ENCODE data around the gene SPATS2L. TPM values are rescaled to one million over a fixed set of nuclear protein-coding genes. Genes with fewer than 3 reads are reported as not detected.

Gene SPATS2L
- total RNA-seq, 1 donor from 2014 or later = 42.9 TPM

DNA sequence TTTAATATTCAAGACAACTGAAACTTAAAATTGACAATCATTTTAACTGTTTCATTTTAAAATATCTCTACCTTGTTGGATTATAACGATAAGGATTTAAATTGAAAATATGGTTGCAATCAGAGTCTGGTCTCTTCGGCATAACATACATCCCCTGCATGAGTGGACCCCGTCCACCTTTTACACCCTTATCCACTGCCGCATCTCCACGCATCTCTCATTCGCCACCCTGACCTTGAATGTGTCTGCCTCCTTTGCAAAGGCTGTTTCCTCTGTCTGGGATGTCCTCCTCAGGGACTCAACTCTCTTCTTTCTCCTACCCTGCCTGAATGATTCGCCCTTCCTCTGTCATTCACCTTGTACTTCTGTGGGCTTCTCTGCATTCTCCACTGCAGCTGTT, 87.6 kb downstream of the SPATS2L start:
- Mint-ChIP-seq H3K4me1 (peaks cover 7% of the 10 kb centered on the region), H3K9me3 (peaks cover 9% of the 10 kb centered on the region), H3K4me3 (no peak overlapping the region), H3K36me3 (ENCODE audit: low read depth) (peaks cover 44% of the 10 kb centered on the region), H3K27ac (no peak overlapping the region), H3K27me3 (no peaks in the 10 kb centered on the region)
- DNase-seq = no peak
- intact Hi-C loops (cut with micrococcal nuclease) = no loop called here

DNA sequence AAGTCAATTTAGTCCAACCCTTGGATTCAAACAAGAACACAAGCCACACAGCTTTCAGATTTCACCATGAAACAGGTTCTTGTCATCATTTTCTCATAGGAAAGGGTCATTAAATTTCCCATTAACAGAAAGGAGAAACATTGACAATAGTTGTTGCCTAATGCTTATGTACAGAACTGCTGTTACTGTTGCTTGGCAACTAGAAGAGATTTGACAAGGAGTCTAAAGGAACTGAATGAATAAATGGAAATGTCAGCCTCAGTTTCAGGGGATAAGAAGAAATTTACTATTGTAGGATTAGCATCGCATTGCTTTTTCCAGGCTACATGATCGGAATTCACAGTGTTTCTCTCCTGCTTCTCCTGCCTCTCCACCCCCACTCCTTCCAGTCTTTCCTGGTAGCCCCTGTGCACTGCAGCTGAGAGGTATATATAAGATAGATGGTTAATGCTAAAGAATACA, 90.3 kb downstream of the SPATS2L start:
- no peaks in the 10 kb centered on the region for H3K27me3 Mint-ChIP-seq
- no peak overlapping the region for H3K4me3 Mint-ChIP-seq
- no peak for DNase-seq
- intact Hi-C loops (cut with micrococcal nuclease) = no loop called here
- peaks cover 25% of the 10 kb centered on the region for H3K36me3 Mint-ChIP-seq (ENCODE audit: low read depth)
- H3K4me1 Mint-ChIP-seq = peaks cover 11% of the 10 kb centered on the region
- H3K9me3 Mint-ChIP-seq = no peaks in the 10 kb centered on the region
- H3K27ac Mint-ChIP-seq = no peak overlapping the region

DNA sequence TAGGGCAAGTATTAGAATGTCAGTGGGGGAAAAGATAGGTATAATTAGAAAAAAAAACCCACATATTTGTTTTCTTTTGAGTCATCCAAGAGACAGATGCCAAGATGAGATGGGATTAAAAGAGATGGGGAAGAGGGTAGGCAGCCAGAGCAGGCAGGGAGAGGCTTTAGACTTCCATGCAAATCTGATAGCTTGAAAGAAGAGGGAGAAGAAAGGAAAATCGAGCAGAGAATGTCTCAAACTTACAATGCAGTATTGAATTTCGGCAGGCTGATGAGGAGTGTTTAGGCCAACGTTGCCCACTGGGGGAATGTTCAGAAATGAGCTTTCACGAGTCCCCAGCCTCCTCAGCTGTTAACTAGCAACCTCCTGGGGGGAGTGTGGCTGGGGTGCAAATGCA, 91.3 kb downstream of the SPATS2L start:
- peaks cover 24% of the 10 kb centered on the region for H3K36me3 Mint-ChIP-seq (ENCODE audit: low read depth)

DNA sequence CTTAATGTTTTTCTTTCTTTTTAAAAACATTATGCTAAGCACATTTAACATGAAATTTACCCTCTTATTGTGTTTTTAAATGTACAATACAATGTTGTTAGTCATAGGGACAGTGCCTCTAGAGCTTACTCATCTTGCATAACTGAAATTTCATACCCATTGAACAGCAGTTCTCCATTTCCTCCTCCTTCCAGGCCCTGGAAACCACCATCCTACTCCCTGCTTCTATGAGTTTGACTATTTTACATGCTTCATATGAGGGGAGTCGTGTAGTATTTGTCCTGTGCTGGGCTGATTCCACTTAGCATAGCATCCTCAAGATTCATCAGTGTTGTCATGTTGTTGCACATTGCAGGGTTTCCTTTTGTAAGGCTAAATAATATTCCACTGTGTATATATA, 92.6 kb downstream of the SPATS2L start:
- Mint-ChIP-seq H3K4me3 (no peak overlapping the region), H3K27me3 (no peaks in the 10 kb centered on the region), H3K4me1 (peaks cover 16% of the 10 kb centered on the region), H3K9me3 (no peaks in the 10 kb centered on the region), H3K27ac (no peak overlapping the region), H3K36me3 (ENCODE audit: low read depth) (peaks cover 27% of the 10 kb centered on the region)
- intact Hi-C loops (cut with micrococcal nuclease) = no loop called here
- no peak for DNase-seq

More for the DNA sequence above, 91.3 kb downstream of the SPATS2L start:
- no peaks in the 10 kb centered on the region for H3K9me3 Mint-ChIP-seq
- DNase-seq = no peak
- H3K27me3 Mint-ChIP-seq = no peaks in the 10 kb centered on the region
- H3K4me3 Mint-ChIP-seq = no peak overlapping the region
- intact Hi-C loops (cut with micrococcal nuclease) = no loop called here
- H3K27ac Mint-ChIP-seq = no peak overlapping the region
- peaks cover 11% of the 10 kb centered on the region for H3K4me1 Mint-ChIP-seq

DNA sequence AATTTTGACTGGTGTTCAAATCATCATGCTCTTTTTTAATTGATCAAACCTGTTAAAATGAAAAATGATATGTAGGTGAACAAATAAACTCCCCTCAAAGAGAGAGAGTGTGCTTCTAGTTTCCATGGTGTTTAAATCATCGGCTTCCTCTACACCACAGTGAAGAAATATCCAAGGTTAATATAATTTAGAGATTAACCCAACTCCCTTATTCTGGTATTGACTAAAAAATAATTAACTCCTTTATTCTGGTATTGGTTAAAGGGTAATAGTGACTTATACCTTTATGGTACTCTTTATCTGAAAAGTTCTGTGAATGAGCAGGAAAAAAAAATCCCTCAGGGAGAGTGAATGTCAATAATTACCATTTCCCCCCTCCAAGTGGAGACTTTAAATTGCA, 93.1 kb downstream of the SPATS2L start:
- Mint-ChIP-seq H3K27ac (no peak overlapping the region), H3K9me3 (no peaks in the 10 kb centered on the region), H3K4me1 (peaks cover 20% of the 10 kb centered on the region), H3K27me3 (no peaks in the 10 kb centered on the region), H3K36me3 (ENCODE audit: low read depth) (peaks cover 25% of the 10 kb centered on the region), H3K4me3 (no peak overlapping the region)
- intact Hi-C loops (cut with micrococcal nuclease) = no loop called here
- no peak for DNase-seq

DNA sequence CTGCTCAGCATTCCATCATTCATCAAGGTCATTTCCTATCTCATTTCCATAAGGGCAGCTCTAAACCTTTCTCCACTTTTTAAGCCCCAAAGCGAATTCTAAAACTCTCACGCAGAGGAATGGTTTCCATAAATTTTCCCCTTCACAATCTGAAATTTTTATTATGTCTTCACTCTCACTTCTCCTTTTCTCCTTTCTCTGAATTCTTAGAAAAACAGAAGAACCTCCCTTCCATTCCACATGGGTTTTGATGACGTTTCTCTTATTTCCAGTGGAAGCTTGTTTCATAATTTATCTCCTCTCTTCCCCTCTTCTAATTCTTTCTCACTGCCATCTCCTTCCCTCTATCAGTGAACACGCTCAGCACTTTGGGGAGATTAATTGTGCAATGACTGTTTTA, 97.3 kb downstream of the SPATS2L start:
- peaks cover 30% of the 10 kb centered on the region for H3K36me3 Mint-ChIP-seq (ENCODE audit: low read depth)
- H3K9me3 Mint-ChIP-seq = peaks cover 4% of the 10 kb centered on the region
- intact Hi-C loops (cut with micrococcal nuclease) = no loop called here
- no peak overlapping the region for H3K27ac Mint-ChIP-seq
- H3K4me3 Mint-ChIP-seq = no peak overlapping the region
- peaks cover 40% of the 10 kb centered on the region for H3K4me1 Mint-ChIP-seq
- DNase-seq = no peak
- no peaks in the 10 kb centered on the region for H3K27me3 Mint-ChIP-seq

DNA sequence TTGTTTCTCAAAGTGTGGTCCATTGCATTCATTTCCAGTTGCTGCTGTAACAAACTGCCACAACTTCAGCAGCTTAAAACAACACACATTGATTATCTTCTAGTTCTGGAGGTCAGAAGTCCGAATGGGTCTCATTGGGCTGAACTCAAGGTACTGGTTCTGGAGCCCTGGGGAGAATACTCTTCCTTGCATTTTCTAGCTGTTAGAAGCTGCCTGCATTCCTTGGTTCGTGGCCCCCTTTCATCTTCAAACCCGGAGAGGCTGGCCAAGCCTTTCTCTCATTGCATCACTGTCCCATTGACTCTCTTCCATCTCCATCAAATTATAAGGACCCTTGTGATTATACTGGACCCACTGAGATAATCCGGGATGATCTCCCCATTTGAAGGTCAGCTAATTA, 98.1 kb downstream of the SPATS2L start:
- Mint-ChIP-seq H3K9me3 (peaks cover 4% of the 10 kb centered on the region), H3K36me3 (ENCODE audit: low read depth) (peaks cover 28% of the 10 kb centered on the region), H3K27me3 (no peaks in the 10 kb centered on the region), H3K27ac (no peak overlapping the region), H3K4me3 (no peak overlapping the region), H3K4me1 (peaks cover 42% of the 10 kb centered on the region)
- no peak for DNase-seq
- intact Hi-C loops (cut with micrococcal nuclease) = loop anchor here (5.0 kb wide), 1 partner anchor 123 kb away; the partner anchor contains the start of gene SGO2

DNA sequence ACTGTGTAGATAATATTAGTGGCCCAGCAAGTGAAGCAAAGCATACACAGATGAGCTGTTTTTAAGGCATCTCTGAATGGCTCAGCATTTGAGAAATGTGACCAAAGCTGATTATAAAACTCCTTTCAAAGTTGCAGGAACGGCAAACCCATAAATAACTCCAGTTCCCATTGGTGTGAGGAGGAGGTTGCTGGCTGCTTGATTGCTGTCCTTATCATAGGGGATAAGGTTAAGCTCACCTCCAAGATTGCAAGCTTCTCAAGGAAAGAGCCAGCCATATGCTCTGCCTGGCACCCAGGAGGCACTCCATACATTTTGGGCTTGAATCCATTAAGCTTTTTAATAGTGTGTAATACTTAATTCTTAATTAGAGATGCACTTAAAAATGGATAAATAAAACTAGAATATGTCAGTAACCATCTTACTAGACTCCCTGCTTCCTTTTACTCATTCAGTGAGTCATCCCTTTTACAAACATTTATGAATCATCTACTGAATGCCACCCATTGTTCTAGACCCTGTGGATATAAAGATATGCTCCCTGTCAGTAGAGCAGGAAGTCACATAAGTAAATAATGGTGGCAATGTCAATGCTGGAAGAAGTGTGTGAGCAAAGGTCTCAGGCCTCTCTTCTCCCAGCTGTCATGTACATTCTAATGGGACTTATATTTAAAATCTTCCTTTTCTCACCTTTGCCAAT, 99.3 kb downstream of the SPATS2L start:
- peaks cover 47% of the 10 kb centered on the region for H3K4me1 Mint-ChIP-seq
- peaks cover 30% of the 10 kb centered on the region for H3K36me3 Mint-ChIP-seq (ENCODE audit: low read depth)

DNA sequence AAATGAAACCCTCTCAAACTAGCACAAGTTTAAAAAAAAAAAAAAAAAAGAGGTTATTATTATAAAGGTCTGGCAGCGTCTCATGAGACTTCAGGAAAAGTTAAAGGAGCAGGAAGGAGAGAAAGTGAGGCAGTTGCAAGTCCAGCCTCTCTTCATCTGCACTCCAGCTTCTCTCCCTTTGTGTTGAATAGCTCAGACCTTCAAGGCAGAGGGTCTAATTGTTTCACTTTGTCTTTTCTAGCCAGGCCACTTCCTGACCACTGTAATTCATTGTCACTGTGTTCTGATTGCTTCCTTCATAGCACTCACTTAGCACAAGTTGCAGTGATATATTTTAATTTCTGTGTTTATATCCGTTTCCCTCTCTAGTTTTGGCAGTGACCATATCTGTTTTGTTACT, 99.9 kb downstream of the SPATS2L start:
- intact Hi-C loops (cut with micrococcal nuclease) = loop anchor here (1.0 to 5.0 kb wide), 4 partner anchors 32 to 121 kb away; partner anchors contain the start of genes SGO2 and SPATS2L
- Mint-ChIP-seq H3K9me3 (peaks cover 4% of the 10 kb centered on the region), H3K27me3 (no peaks in the 10 kb centered on the region), H3K4me3 (peak overlapping the region; percentile 45), H3K36me3 (ENCODE audit: low read depth) (peaks cover 29% of the 10 kb centered on the region), H3K27ac (peak overlapping the region; percentile 68), H3K4me1 (peaks cover 48% of the 10 kb centered on the region)
- DNase-seq = no peak

More for the DNA sequence above, 99.3 kb downstream of the SPATS2L start:
- DNase-seq = no peak
- intact Hi-C loops (cut with micrococcal nuclease) = loop anchor here (1.0 to 5.0 kb wide), 4 partner anchors 31 to 122 kb away; partner anchors contain the start of genes SGO2 and SPATS2L
- Mint-ChIP-seq H3K9me3 (peaks cover 4% of the 10 kb centered on the region), H3K4me3 (peak overlapping the region; percentile 38), H3K27ac (peak overlapping the region; percentile 68), H3K27me3 (no peaks in the 10 kb centered on the region)

DNA sequence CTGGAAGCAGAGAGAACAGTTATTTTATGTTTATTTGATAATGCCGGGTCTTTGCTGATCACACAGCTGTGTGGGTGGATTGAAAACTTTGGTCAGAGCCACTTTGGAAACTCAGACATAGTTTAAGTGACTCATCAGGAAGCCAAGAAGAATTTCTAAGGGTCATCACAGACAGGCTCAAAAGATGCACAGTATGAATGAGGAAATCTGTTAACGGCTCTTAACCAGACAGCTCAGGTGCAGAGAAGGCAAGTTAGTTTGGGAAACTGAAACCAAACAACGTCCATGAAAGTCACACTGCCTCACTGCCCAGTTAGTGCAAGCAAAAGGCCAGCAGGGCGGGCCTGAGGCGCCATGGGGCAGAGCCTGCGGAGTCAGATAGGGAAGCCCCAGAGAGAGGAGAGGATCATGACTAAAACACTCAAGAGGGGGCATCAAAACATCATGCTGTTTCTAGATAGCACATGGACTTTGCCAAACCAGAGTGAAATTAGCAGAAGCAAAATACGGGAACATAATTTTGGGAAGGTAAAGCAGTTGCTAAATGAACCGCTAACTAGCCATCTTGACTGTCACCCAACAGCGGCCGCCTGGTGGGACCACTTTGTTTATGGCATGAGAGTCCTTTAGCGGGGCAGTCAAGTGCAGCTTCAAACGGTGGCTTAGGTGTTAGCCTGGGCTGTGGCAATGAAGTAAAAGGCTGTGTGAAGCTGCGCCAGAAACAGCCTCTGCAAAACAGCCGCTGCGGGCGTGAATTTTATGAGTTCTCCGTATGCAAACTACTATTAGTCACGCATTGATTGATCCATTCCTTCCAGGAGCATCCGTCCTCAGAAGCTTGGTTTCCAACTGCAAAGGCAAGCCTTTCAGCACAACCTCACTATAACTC, 102.2 kb downstream of the SPATS2L start:
- peaks cover 4% of the 10 kb centered on the region for H3K9me3 Mint-ChIP-seq
- H3K36me3 Mint-ChIP-seq (ENCODE audit: low read depth) = peaks cover 17% of the 10 kb centered on the region
- peak overlapping the region; percentile 73 for H3K4me3 Mint-ChIP-seq
- intact Hi-C loops (cut with micrococcal nuclease) = loop anchor here (5.0 kb wide), 1 partner anchor 119 kb away; the partner anchor contains the start of gene SGO2
- peaks cover 45% of the 10 kb centered on the region for H3K4me1 Mint-ChIP-seq
- H3K27me3 Mint-ChIP-seq = no peaks in the 10 kb centered on the region
- peak overlapping the region; percentile 81 for H3K27ac Mint-ChIP-seq
- DNase-seq = peak; percentile 71

DNA sequence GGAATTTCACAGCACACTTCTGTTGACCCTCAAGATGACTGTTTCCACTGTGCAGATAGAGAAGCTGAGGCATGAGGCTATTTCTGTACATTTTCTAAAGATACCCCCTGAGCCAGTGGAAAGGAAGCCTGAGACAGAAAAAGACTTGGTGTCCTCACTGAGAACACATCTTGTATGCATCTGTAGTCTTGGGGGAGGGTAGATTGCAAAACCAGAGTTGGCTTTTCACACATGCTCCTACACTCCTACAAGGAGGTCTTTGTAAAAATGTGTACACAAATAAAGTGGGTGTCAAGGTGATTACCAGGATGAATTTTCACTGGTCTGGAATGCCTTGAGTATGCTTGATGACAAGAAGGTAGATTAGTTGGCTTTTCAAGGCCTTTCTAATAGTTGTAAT, 105.3 kb downstream of the SPATS2L start:
- no peak overlapping the region for H3K27ac Mint-ChIP-seq
- H3K27me3 Mint-ChIP-seq = no peaks in the 10 kb centered on the region
- peaks cover 13% of the 10 kb centered on the region for H3K36me3 Mint-ChIP-seq (ENCODE audit: low read depth)
- H3K4me3 Mint-ChIP-seq = no peak overlapping the region
- intact Hi-C loops (cut with micrococcal nuclease) = no loop called here
- peaks cover 31% of the 10 kb centered on the region for H3K4me1 Mint-ChIP-seq
- no peak for DNase-seq
- H3K9me3 Mint-ChIP-seq = no peaks in the 10 kb centered on the region

DNA sequence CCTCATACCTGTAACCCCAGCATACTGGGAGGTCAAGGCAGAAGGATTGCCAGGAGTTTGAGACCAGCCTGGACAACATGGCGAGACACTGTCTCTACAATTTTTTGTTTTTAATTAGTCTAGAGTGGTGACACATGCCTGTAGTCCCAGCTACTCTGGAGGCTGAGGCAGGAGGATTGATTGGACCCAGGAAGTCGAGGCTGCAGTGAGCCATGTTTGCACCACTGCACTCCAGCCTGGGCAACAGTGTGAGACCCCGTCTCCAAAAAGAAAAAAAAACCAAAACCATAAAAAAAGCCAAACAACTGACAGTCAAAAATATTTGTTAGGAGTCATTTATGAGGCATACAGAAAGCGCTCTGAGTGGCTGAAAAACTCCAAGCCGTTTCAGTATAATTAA, 107.9 kb downstream of the SPATS2L start:
- Mint-ChIP-seq H3K27me3 (no peaks in the 10 kb centered on the region), H3K27ac (no peak overlapping the region), H3K36me3 (ENCODE audit: low read depth) (peaks cover 22% of the 10 kb centered on the region), H3K4me3 (no peak overlapping the region), H3K4me1 (peaks cover 11% of the 10 kb centered on the region), H3K9me3 (no peaks in the 10 kb centered on the region)
- no peak for DNase-seq
- intact Hi-C loops (cut with micrococcal nuclease) = no loop called here

DNA sequence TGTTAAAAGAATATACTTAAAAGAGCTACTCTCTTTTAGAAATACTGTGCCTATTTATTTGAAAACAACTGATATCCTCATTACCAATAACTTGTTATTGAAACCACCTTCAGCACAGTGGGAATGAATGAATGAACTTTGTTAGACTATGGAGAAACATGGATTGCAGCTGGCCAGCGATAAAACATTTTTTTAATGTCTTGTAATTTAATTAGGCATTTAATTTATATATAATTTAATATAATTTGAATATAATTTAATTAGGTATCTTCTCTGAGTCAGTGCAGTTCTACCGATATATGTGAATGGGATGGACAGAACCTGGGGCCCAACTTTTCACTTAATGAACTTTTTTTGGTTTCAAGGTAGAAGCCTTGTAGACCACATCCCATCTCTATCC, 109.0 kb downstream of the SPATS2L start:
- Mint-ChIP-seq H3K36me3 (ENCODE audit: low read depth) (peaks cover 29% of the 10 kb centered on the region), H3K4me1 (peaks cover 5% of the 10 kb centered on the region), H3K4me3 (no peak overlapping the region), H3K9me3 (no peaks in the 10 kb centered on the region), H3K27ac (no peak overlapping the region), H3K27me3 (no peaks in the 10 kb centered on the region)
- intact Hi-C loops (cut with micrococcal nuclease) = no loop called here
- no peak for DNase-seq

DNA sequence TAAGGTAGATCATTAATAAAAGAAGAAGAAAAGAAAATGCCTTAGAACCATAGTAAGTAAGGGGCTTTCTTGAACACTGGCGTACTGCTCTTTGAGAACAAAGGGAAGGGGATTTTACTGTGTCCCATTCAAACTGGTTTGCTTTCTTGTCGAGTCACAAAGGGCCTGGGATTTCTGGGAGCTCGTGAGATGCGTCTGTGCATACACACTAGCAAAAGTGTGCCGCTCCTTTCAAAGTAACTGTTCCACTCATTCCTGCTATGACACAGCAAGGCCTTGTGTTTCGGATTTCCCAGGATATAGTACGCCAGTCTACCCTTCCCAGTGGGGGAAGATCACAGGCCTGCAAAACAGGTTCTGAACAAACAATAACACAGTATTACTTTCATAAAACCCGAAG, 110.4 kb downstream of the SPATS2L start:
- no peak for DNase-seq
- H3K9me3 Mint-ChIP-seq = no peaks in the 10 kb centered on the region
- no peak overlapping the region for H3K4me3 Mint-ChIP-seq
- H3K36me3 Mint-ChIP-seq (ENCODE audit: low read depth) = peaks cover 37% of the 10 kb centered on the region
- H3K4me1 Mint-ChIP-seq = no peaks in the 10 kb centered on the region
- intact Hi-C loops (cut with micrococcal nuclease) = no loop called here
- H3K27ac Mint-ChIP-seq = no peak overlapping the region
- no peaks in the 10 kb centered on the region for H3K27me3 Mint-ChIP-seq
